HG02884 (cell line): ENCODE data around the gene NFATC2IP.
"Not testable (repeated sequence)": the region's sequence is repeated elsewhere in the genome, so short reads cannot be mapped to it uniquely, and the experiment has no call there.

Experiments
- ATAC-seq: cut with Tn5 transposase; IDR thresholded peaks from one replicate; pipeline ENCODE4 v1.9.1; 2021; ENCODE audit warnings: mild to moderate bottlenecking, moderate library complexity; ENCODE audit not compliant: unreplicated experiment

NFATC2IP gene

DNA sequence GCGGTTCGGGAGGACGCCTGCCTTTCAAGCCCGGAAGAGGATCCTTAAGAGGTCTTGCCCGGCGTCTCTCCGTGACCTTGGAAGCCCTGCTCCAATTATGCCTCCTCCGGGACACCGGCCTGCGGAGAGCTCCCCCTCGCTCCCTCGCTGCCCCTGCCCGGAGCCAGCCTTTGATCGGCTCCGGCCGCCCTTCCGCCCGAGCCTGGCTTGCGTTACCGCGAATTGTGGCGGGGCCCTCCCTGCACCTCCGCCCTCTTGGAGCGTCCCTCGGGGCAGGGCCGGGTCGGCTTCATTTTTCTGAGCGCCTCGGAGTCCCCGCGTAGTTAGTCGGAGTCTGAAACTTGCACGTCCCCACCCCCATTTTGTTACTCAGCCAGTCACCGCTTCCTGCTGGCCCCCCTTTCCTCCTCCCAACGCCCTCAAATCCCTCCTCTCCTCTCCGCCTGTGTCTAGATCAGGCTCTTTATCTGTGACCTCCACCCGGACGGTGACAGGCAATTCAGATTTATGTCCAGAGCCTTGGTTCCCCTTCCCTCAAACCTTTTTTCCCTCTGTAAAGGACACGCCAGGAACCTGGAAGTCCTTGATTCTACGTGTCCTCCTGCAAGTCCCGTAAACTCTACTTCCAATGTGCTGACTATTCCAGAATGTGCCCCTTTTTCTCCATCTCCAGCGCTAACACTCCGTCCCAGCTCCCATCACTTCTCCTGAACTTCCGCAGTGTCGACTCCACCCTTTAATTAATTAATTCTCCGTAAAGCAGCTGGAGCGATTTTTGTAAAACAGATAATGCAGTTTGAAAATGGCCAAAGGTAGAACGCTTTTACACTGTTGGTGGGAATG lies 25.1 kb upstream of the NFATC2IP start:
- ATAC-seq, result peak; percentile 27

DNA sequence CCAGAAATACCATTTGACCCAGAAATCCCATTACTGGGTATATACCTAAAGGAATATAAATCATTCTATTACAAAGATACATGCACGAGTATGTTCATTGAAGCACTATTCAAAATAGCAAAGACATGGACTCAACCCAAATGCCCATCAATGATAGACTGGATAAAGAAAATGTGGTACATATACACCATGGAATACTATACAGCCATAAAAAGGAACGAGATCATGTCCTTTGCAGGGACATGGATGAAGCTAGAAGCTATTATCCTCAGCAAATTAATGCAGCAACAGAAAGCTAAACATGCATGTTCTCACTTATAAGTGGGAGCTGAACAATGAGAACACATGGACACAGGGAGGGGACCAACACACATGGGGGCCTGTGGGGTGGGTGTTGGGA lies 24.5 kb upstream of the NFATC2IP start:
- ATAC-seq, result not testable (repeated sequence)

- ATAC-seq, result no peak
These were observed 22.9 kb upstream of the NFATC2IP start for GRCh38 chr16:28927815-28928214.

- ATAC-seq, result no peak
These were observed 20.5 kb upstream of the NFATC2IP start for GRCh38 chr16:28930203-28930602.

GRCh38 chr16:28930652-28931051 lies 20.1 kb upstream of the NFATC2IP start:
- no peak for ATAC-seq

DNA sequence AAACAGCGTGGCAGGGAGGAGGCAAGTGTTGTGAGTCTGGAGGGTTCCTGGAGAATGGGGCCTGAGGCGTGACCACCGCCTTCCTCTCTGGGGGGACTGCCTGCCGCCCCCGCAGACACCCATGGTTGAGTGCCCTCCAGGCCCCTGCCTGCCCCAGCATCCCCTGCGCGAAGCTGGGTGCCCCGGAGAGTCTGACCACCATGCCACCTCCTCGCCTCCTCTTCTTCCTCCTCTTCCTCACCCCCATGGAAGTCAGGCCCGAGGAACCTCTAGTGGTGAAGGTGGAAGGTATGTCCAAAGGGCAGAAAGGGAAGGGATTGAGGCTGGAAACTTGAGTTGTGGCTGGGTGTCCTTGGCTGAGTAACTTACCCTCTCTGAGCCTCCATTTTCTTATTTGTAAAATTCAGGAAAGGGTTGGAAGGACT lies 18.9 kb upstream of the NFATC2IP start, which contains the start of gene CD19:
TSS of gene CD19 (plus strand) at position 171 of the 425 bp plus-strand sequence. CDS start at position 201, 30 bp downstream.
- ATAC-seq, result no peak

GRCh38 chr16:28932339-28933141 lies 18.2 kb upstream of the NFATC2IP start:
- ATAC-seq, result no peak

DNA sequence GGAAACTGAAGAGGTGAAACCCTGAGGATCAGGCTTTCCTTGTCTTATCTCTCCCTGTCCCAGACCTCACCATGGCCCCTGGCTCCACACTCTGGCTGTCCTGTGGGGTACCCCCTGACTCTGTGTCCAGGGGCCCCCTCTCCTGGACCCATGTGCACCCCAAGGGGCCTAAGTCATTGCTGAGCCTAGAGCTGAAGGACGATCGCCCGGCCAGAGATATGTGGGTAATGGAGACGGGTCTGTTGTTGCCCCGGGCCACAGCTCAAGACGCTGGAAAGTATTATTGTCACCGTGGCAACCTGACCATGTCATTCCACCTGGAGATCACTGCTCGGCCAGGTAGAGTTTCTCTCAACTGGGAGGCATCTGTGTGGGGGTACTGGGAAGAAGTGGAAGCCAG lies 17.6 kb upstream of the NFATC2IP start:
- no peak for ATAC-seq

DNA sequence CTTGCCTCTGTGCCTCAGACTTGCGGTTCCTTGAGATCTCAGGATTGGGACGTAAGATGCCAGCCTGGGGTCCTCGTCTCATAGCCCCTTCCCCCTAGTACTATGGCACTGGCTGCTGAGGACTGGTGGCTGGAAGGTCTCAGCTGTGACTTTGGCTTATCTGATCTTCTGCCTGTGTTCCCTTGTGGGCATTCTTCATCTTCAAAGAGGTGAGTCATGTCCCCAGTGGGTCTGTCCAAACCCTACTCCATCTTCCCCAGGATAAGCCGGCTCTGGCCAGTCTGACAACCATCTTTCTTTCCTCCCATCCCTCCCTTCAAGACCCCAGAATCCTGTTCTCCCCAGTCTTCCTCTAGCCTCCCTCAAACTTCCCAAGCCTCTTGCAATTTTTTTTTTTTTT lies 15.4 kb upstream of the NFATC2IP start:
- no peak for ATAC-seq

DNA sequence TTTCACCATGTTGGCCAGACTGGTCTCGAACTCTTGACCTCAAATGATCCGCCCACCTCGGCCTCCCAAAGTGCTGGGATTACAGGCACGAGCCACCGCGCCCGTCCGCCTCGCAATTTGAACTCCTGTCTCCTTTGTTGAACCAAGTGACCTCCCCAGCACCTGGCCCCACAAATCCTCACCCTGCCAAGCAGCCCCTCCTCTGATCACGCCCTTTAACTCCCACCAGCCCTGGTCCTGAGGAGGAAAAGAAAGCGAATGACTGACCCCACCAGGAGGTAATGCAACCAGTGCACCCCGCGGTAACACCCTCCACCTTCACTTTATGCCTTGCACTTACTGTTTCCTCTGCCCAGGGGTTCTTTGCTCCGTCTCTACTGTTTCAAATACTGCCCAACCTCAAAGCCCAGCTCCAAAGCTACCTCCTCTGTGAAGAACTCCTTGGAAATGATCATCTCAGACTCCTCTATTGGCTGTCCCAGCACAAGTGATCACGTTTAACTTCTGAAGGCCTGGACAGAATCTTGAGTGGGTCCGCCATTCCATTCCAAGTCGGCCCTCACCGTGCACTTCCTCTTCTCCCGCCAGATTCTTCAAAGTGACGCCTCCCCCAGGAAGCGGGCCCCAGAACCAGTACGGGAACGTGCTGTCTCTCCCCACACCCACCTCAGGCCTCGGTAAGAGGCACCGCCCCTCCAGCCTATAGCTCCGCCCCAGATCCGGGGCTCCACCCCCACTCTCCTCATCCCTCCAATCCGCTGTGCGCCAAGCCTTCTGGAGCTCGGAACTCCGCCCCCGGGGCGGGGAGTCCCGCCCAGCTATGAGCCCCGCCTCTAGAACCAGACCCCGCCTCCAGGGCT lies 14.6 kb upstream of the NFATC2IP start:
- ATAC-seq, result peak; percentile 79

GRCh38 chr16:28936784-28937155 lies 14.0 kb upstream of the NFATC2IP start:
- no peak for ATAC-seq

GRCh38 chr16:28937222-28937876 lies 13.4 kb upstream of the NFATC2IP start:
- ATAC-seq, result no peak

DNA sequence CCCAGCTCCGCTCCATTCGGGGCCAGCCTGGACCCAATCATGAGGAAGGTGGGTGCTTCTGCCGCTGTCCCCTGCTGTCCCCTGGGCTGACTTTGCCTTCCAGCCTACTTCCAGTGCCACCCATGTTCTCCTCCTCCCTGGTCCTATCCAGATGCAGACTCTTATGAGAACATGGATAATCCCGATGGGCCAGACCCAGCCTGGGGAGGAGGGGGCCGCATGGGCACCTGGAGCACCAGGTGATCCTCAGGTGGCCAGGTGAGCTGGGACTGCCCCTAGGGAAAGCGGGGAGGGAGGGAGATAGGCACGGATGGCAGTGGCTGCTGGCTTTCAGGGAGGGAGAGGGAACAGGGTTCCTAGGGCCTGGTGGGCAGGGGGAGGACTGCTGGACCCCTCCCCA lies 12.0 kb upstream of the NFATC2IP start:
- no peak for ATAC-seq

GRCh38 chr16:28939825-28940224 lies 10.9 kb upstream of the NFATC2IP start:
- not testable (repeated sequence) for ATAC-seq

DNA sequence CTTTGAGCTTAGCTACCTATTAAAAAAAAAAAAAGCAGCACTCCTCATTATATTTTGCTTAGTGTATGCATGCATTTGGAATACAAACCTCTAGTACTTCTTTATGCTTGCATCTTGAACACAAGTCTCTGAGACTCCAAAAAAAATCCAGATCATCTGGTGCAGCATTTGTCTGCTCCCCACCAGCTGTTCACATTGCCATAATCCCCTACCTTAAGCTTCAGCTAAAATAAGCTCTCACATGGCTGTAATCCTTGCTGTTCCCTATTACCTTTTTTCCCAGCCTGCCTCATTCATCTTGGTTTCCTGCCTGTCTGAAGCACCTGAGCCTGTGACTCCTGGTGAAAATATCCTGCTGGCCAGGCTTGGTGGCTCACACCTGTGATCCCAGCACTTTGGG lies 7.5 kb upstream of the NFATC2IP start:
- ATAC-seq, result no peak

DNA sequence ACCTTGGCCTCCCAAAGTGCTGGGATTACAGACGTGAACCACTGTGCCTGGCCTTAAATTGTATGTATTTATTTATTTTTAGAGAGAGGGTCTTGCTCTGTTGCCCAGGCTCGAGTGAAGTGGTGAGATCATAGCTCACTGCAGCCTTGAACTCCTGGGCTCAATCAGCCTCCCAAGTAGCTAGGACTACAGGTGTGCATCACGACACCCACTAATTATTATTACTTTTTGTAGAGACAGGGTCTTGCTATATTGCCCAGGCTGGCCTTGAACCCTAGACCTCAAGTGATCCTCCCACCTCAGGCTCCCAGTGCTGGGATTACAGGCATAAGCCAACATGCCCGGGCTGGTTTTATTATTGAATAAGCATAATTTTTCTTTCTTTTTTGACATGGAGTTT lies 4.1 kb upstream of the NFATC2IP start:
- no peak for ATAC-seq

DNA sequence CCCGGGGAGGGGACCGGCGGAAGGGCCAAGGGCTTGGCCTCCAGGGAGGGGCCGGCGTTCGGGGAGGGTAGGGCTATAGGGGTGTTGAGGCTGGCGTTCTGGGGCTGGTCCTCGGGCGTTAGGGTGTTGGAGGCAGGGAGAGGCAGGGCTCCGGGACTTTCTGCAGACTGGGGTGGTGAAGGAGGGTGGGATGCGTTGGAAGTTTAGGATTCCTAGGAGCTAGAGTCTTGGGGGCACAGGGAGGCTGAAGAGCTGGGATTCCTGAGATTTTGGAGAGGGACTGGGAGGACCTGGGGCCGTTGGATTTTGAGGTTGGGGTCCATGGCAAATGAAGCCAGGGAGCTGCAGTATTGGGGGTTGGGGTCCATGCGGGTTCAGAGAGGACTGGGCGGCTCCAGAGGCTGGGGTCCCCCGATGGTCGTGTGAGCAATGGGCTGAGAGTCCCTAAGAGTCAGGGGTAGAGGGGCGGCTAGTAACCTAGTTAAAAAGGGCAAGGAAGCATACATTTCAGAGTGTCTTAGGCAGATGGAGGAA lies 740 bp downstream of the NFATC2IP start:
- ATAC-seq, result peak; percentile 19

- no peak for ATAC-seq
These were observed 7.5 kb downstream of the NFATC2IP start for GRCh38 chr16:28958216-28958615.

GRCh38 chr16:28958836-28959235 lies 8.1 kb downstream of the NFATC2IP start:
- ATAC-seq, result no peak

GRCh38 chr16:28964072-28964471 lies 13.3 kb downstream of the NFATC2IP start:
- ATAC-seq, result no peak
